ENCODE data around the gene CCDC127. TPM values are rescaled to one million over a fixed set of nuclear protein-coding genes. Genes with fewer than 3 reads are reported as not detected.

CCDC127 gene
- total RNA-seq, 1 experiment from 2014 or later, result 10.5 TPM

DNA sequence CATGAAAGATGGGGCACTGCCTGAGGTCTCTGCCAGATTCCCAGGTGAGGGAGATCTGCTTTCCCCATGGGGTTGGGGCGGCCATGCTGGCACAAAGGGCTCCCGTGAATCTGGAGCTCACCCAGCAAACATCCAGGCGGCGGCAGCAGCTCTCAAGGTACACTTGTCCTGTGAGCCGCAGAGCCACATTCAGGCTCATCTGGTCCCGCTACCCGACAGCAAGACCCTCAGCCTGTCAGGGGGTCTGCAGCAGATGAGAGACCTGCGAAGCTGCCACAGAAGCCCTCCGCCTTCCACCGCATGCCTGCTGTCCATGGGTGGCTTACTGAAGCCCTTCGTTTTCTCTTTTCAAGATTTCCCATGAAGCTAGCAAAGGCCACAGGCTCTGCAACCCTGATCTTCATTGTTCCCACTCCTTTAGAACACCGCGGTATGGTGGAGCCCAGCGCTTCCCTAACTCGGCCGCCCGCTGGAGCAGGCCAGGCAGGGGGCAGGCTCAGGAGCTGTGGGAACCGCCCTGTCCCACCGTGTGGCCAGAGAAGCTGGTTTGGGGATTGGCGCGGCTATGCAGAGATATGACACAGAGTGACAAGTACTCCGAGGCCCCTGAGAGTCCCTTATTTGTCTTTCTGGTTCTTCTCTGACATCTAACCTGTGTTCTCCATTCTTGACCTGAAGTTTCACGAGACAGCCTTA lies 17.9 kb downstream of the CCDC127 start:
- Mint-ChIP-seq H3K36me3 (ENCODE audit: insufficient read depth, unreplicated experiment) (peaks cover 19% of the 10 kb centered on the region), H3K27ac (ENCODE audit: unreplicated experiment) (no peak overlapping the region), H3K27me3 (ENCODE audit: insufficient read depth, unreplicated experiment) (no peaks in the 10 kb centered on the region), H3K4me1 (ENCODE audit: low read depth, unreplicated experiment) (no peaks in the 10 kb centered on the region), H3K4me3 (ENCODE audit: unreplicated experiment) (no peak overlapping the region), H3K9me3 (ENCODE audit: unreplicated experiment) (no peaks in the 10 kb centered on the region)
- Histone ChIP-seq H3K4me3 (ENCODE audit: low read depth, low read length) (no peak overlapping the region), H3K36me3 (ENCODE audit: control insufficient read depth, insufficient read depth, low read length) (no peaks in the 10 kb centered on the region), H3K4me1 (no peaks in the 10 kb centered on the region), H3K27me3 (replicated peaks; ENCODE audit: control insufficient read depth, insufficient read depth, low read length) (no peaks in the 10 kb centered on the region), H3K9me3 (no peaks in the 10 kb centered on the region)
- ChIA-PET CTCF (no interaction called here), POLR2A (no interaction called here)
- TF ChIP-seq, protein P1, sequence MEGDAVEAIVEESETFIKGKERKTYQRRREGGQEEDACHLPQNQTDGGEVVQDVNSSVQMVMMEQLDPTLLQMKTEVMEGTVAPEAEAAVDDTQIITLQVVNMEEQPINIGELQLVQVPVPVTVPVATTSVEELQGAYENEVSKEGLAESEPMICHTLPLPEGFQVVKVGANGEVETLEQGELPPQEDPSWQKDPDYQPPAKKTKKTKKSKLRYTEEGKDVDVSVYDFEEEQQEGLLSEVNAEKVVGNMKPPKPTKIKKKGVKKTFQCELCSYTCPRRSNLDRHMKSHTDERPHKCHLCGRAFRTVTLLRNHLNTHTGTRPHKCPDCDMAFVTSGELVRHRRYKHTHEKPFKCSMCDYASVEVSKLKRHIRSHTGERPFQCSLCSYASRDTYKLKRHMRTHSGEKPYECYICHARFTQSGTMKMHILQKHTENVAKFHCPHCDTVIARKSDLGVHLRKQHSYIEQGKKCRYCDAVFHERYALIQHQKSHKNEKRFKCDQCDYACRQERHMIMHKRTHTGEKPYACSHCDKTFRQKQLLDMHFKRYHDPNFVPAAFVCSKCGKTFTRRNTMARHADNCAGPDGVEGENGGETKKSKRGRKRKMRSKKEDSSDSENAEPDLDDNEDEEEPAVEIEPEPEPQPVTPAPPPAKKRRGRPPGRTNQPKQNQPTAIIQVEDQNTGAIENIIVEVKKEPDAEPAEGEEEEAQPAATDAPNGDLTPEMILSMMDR (IDR thresholded peaks at IDR 0.05; ENCODE audit: insufficient read depth in 1 of 2, low read depth in 1 of 2, low read length in 1 of 2, severe bottlenecking in 1 of 2, unreplicated experiment in 1 of 2), result no peak
- DNase-seq, result no peak
- no TSS peak for BruUV-seq (replicated peaks)
- intact Hi-C loops (cut with micrococcal nuclease; ENCODE audit: unreplicated experiment), result no loop called here

DNA sequence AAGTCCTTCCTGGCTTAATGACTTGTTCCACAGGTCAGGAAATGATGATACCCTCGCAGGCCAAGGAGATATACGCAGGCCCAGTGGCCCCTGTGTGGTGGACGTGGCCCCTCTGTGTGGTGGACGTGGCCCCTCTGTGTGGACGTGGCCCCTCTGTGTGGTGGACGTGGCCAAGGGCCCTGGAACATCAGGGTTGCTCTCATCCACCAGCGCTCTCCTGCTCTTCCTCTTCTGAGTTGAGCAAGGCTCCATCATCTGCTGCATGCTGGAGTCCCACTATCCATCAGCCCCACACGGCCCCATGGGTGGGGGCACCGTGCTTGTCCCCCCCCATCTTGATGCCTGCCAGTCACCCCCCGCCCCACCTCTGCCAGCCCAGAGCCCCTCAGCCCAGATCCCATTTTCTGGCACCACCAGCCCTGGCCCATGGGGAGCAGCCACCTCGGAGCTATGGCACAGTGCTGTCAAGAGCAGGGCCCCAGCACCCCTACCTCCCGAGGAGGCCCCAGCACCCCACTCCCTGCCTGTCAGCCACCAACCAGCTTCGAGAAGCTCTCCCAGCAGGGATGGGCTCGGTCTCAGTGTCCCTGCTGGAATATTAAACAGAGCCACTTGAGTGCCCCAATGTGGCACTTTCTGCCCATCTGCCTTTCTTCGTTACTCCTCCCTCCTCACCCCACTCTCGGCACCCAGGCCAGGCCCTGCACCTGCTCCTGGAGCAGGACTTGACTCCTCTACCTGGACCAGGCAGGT lies 18.6 kb downstream of the CCDC127 start:
- no peaks in the 10 kb centered on the region for H3K9me3 Mint-ChIP-seq (ENCODE audit: unreplicated experiment)
- BruUV-seq (replicated peaks), result no TSS peak

DNA sequence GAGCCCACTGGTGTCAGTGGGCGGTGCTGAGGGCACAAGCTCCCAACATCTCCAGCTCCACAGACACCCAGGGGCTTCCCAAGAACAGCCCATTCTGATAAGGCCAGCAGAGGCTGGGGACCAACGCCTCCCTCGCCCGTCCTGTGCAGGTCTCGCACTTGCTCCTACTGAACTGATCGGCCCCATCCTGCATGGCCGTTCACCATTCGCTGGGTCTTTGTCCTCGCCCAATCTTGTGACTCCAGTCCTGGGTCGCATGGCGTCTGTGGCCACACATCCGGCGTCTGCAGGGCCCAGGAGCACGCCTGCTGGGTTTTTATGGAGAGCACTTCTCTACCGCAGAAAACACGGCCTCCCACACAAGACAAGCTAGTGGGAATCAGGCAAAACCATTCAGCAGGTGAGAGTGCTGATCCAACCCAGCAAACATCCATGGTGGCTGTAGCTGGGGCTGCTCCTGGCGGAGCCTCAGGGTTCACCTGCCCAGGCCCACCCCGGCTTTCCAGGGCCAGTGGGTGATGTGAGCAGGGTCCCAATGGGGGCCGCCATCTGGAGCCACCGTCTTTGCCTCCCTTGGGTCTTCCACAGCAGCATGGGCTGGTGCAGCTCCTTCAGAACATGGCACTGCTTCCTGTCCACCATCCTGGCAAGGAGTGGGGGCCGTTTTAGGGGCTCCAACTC lies 19.3 kb downstream of the CCDC127 start:
- TF ChIP-seq, protein P1 (IDR thresholded peaks at IDR 0.05; ENCODE audit: insufficient read depth in 1 of 2, low read depth in 1 of 2, low read length in 1 of 2, severe bottlenecking in 1 of 2, unreplicated experiment in 1 of 2), result no peak
- Mint-ChIP-seq H3K4me1 (ENCODE audit: low read depth, unreplicated experiment) (no peaks in the 10 kb centered on the region), H3K9me3 (ENCODE audit: unreplicated experiment) (no peaks in the 10 kb centered on the region), H3K27me3 (ENCODE audit: insufficient read depth, unreplicated experiment) (no peaks in the 10 kb centered on the region), H3K36me3 (ENCODE audit: insufficient read depth, unreplicated experiment) (peaks cover 10% of the 10 kb centered on the region), H3K4me3 (ENCODE audit: unreplicated experiment) (no peak overlapping the region), H3K27ac (ENCODE audit: unreplicated experiment) (no peak overlapping the region)
- no peak for DNase-seq
- Histone ChIP-seq H3K36me3 (ENCODE audit: control insufficient read depth, insufficient read depth, low read length) (no peaks in the 10 kb centered on the region), H3K27me3 (replicated peaks; ENCODE audit: control insufficient read depth, insufficient read depth, low read length) (no peaks in the 10 kb centered on the region), H3K4me3 (ENCODE audit: low read depth, low read length) (no peak overlapping the region), H3K4me1 (no peaks in the 10 kb centered on the region), H3K9me3 (no peaks in the 10 kb centered on the region)
- BruUV-seq (replicated peaks), result no TSS peak
- intact Hi-C loops (cut with micrococcal nuclease; ENCODE audit: unreplicated experiment), result no loop called here
- CTCF ChIA-PET, result no interaction called here
- POLR2A ChIA-PET, result interaction anchor here (0.6 kb wide), 1 partner anchor 72 kb away, joined by 10 read pairs; no protein-coding TSS in a partner anchor

More for the DNA sequence above, 18.6 kb downstream of the CCDC127 start:
- peaks cover 11% of the 10 kb centered on the region for H3K36me3 Mint-ChIP-seq (ENCODE audit: insufficient read depth, unreplicated experiment)
- DNase-seq, result no peak
- intact Hi-C loops (cut with micrococcal nuclease; ENCODE audit: unreplicated experiment), result no loop called here
- no peak overlapping the region for H3K27ac Mint-ChIP-seq (ENCODE audit: unreplicated experiment)
- no peaks in the 10 kb centered on the region for H3K4me1 Mint-ChIP-seq (ENCODE audit: low read depth, unreplicated experiment)
- H3K4me1 ChIP-seq, result no peaks in the 10 kb centered on the region
- POLR2A ChIA-PET, result no interaction called here
- TF ChIP-seq, protein P1 (IDR thresholded peaks at IDR 0.05; ENCODE audit: insufficient read depth in 1 of 2, low read depth in 1 of 2, low read length in 1 of 2, severe bottlenecking in 1 of 2, unreplicated experiment in 1 of 2), result no peak
- no peak overlapping the region for H3K4me3 Mint-ChIP-seq (ENCODE audit: unreplicated experiment)
- no peaks in the 10 kb centered on the region for H3K36me3 ChIP-seq (ENCODE audit: control insufficient read depth, insufficient read depth, low read length)
- no peaks in the 10 kb centered on the region for H3K27me3 ChIP-seq (replicated peaks; ENCODE audit: control insufficient read depth, insufficient read depth, low read length)
- H3K4me3 ChIP-seq (ENCODE audit: low read depth, low read length), result no peak overlapping the region
- no peaks in the 10 kb centered on the region for H3K27me3 Mint-ChIP-seq (ENCODE audit: insufficient read depth, unreplicated experiment)
- no peaks in the 10 kb centered on the region for H3K9me3 ChIP-seq
- CTCF ChIA-PET, result no interaction called here
